HL-60/S4 treated with phorbol 12-myristate 13-acetate at 8.2 ng/mL for 4 days and 3 days (cell line): ENCODE measurements around the gene COMTD1.

Source experiments
- in situ Hi-C: fragments of 300-500 bp; cut with MboI; formaldehyde crosslinking; loops from 2 replicates; pipeline ENCODE4 v1.15.0; 2022; ENCODE audit warnings: low sequenced_read_pairs

Gene COMTD1

DNA sequence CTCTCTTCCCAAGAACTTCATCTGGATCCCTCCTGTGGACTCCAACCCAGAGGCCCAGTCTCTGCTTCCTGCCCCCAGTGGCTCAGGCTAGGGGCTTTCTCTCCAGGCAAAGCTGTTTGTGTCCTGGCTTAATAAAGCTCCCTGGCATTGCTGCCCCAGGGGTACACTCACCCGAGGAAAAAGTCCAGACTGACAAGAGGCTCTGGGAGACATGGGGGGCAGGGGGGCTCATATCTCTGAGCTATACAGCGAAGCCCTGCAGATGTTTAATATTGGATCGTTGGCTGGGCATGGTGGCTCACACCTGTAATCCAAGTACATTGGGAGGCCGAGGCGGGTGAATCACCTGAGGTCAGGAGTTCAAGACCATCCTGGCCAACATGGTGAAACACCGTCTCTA, 10.7 kb upstream of the COMTD1 start:
- in situ Hi-C loops: loop anchor here (25.0 kb wide), 1 partner anchor 984 kb away; no protein-coding TSS in a partner anchor

- in situ Hi-C loops: loop anchor here (25.0 kb wide), 1 partner anchor 983 kb away; no protein-coding TSS in a partner anchor
Observed at GRCh38 chr10:75245354-75246250, 9.8 kb upstream of the COMTD1 start.

DNA sequence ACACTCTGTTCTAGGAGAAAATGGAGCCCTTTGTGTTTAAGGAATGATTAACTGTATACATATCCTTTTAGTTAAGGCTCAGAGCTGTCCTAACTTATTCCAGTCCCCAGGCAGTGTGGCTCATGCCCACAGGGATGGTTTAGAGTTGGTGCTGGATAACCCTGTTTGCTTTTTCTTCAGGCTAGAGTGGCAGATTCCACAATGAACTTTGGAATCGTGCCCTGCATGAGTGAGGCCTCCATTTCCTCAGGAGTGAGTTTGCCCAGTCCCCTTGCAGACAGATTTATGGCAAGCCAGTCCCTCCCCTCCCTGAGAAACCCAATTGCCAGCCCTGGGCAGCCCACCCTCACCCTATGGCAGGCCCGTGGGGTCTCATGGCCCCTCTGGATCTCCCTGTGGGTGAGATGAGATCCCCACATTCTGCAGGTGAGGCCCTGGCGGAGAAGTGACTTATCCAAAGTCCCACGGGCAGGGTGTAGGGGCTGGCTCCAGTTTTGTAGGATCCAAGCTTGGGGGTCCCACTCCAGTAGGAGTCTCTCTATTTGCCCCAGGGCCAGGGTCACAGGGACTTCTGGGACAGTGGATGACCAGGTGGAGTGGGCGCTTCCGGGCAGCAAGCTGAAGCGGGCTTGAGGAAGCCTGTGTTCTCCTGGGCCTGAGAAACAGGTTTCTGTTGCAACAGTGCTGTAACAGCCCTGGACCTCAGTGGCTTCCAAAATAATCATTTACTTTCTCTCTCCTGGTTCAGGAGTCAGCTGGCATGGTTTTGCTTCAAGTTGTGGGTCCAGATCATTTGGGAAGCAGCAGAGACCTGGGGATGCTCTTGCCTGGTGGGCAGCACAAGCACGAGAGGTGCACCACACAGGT, 9.0 kb upstream of the COMTD1 start:
- in situ Hi-C loops: loop anchor here (25.0 kb wide), 1 partner anchor 982 kb away; no protein-coding TSS in a partner anchor

GRCh38 chr10:75243426-75243825, 7.7 kb upstream of the COMTD1 start:
- in situ Hi-C loops: loop anchor here (25.0 kb wide), 1 partner anchor 981 kb away; no protein-coding TSS in a partner anchor

DNA sequence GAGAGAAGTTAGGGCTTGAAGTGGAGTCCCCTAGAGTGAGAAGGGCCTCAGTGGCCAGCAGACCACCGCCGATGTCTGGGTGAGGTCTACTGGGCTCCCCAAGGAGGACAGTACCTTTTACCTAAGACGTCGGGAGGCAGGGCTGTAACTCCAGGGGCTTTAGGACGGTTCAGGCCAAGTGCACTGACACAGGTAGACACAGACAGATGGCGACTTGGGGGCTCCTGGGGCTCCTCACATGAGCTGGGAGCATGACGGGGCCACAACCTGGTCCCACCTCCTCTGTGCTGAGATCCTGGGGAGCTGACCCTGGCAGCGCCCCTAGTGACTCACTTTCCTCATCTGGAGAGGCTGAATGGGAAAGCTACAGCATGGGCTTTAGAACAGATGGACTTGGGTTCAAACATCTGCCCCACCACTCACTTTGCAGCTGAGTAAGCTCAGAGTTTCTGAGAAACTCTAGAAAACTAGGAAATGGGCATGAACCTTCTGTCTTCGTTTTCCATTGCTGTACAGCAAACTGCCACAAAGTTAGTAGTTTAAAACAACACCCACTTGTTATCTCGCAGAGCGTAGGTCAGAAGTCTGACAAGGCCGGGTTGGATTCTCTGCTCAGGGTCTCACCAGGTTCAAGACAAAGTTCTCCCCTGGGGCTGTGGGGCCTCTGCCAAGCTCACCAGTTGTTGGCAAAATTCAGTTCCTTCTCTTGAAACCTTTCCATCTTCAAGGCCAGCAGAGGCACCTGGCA, 4.7 kb upstream of the COMTD1 start:
- in situ Hi-C loops: loop anchor here (25.0 kb wide), 1 partner anchor 978 kb away; no protein-coding TSS in a partner anchor

- in situ Hi-C loops: loop anchor here (25.0 kb wide), 1 partner anchor 977 kb away; no protein-coding TSS in a partner anchor
Observed at GRCh38 chr10:75239096-75239790, 3.5 kb upstream of the COMTD1 start.

DNA sequence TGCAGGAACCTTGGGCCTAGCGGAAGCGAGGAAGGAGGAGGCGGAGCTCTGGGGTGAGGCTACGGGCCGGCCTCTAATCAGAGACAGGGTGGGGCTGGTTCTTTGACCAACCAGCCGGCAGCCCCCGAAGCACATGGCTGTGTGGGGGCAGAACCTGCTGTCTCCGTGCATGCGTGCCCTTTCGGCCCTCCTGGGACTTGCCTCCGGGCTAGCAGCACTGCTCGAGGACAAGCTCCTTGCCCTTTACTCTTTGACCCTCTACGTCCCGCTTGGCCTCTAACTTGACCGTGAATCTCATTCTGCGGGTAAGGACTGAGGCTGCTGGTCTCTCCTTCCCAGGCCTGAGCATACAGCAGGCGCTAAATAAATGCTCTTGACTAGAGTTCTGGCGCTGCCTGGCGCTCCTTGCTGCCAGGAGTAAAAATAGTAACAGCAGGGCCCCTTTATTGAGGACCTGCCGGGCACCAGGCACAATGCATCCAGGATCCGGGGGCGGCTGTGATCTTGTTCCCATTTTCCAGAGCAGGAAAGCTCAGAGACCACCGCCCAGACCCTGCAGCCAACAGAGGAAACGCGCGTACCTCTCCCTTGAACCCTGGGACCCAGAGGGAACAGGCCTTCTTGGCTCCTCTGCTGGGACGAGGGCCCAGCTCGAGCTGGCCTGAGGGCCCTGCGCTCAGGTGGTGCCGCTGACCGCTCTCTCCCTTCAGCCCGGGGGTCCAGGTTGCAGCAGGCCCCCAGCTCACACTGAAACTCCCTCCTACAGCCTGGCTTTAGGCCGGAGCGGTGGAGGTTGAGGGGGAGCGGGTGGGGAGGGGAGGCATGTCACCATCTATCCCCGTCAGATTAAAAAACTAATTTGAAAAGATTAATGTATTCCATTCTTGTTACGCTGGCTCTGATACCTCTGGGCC, 2.7 kb upstream of the COMTD1 start:
- in situ Hi-C loops: loop anchor here (25.0 kb wide), 1 partner anchor 976 kb away; no protein-coding TSS in a partner anchor

GRCh38 chr10:75236178-75236825, 545 bp upstream of the COMTD1 start:
- in situ Hi-C loops: loop anchor here (25.0 kb wide), 1 partner anchor 974 kb away; no protein-coding TSS in a partner anchor

GRCh38 chr10:75234683-75235374, 928 bp downstream of the COMTD1 start:
- in situ Hi-C loops: loop anchor here (25.0 kb wide), 1 partner anchor 973 kb away; no protein-coding TSS in a partner anchor

- in situ Hi-C loops: loop anchor here (25.0 kb wide), 1 partner anchor 972 kb away; no protein-coding TSS in a partner anchor
Observed at GRCh38 chr10:75234017-75234682, 1.6 kb downstream of the COMTD1 start.

DNA sequence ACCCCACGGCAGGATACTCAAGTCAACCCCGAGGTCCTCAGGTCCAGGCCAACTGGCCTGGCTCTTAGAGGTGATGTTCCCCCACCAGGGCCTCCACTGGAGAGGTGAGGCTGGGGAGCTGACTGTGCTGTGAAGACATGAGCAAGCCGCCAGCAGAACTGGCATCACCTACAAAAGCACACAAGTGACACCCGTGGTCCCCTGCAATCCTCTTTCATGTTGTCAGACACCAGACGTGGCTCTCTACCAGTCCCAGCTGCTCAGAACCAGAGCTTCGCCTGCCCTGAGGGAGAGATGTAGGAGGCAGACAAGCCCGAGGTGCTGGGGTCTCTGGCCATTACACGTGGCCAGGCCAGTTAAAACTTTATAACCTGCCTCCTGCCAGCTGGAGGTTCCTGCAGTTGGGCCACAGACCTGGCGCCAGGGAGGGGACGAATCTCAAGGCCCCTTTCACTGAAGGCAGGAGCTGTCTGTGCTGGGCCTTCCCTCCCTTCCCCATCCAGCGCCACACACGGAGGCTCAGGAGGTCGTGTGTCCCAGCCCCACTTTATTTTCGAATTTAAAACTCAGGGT, 2.2 kb downstream of the COMTD1 start:
- in situ Hi-C loops: loop anchor here (25.0 kb wide), 1 partner anchor 971 kb away; no protein-coding TSS in a partner anchor

DNA sequence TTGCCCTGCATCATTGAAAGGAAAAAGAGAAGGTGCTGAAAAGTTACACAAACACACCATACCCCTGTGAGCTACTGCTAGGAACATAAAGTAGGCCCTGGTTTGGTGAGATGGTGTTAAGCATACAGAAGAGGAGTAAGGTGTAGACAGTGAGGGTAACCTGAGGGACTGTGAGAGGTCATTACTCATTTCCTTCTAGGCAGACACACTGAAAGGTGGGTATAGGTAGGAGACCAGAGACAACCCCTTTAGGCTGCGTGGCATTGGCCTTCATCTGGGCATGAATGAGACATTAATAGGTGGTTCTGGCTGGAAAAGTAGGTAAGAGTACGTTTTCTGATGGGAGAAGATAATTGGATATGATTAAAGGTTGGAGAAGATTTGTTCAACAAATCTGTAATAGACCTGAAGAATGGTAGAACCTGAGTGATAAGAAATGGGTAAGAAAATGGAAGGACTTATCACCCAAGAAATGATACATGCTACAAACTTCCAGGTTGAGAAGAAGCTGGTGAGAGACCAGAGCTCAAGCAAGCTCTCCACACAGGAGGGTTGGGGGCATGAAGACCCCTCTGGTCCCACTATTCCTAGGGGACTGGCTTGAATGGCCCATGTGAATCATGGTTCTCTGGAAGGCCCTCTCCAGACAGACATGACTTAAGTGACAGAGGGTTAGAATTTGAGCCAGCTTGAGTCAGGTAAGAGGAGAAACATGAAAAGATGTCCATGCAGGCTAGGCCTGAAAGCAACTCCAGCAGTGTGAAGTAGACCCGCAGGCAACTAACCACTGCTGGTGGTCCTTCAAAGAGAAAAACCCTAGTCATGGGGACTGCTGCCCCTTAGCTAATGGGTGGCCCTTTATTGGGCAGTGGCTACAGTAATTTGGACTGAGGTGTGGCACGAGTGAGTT, 3.8 kb downstream of the COMTD1 start:
- in situ Hi-C loops: loop anchor here (25.0 kb wide), 1 partner anchor 970 kb away; no protein-coding TSS in a partner anchor

DNA sequence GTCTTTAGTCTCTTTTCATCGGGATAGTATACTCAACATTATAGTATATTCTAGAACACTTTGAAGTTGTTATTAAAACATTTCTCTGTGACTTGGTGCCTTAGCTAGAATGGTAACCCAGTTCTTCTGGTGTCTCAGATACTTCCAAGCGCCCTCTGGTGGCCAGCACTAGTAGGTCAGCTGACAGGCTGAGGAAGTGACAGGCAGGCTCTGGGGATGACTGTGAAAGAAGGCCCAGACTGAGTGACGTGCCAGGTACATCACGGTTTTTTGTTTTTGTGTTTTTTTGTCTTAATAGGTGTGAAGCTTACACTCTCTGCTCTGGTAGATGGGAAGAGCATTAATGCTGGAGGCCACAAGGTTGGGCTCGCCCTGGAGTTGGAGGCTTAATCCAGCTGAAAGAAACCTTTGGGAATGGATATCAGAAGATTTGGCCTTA, 5.1 kb downstream of the COMTD1 start:
- in situ Hi-C loops: loop anchor here (25.0 kb wide), 1 partner anchor 968 kb away; no protein-coding TSS in a partner anchor

DNA sequence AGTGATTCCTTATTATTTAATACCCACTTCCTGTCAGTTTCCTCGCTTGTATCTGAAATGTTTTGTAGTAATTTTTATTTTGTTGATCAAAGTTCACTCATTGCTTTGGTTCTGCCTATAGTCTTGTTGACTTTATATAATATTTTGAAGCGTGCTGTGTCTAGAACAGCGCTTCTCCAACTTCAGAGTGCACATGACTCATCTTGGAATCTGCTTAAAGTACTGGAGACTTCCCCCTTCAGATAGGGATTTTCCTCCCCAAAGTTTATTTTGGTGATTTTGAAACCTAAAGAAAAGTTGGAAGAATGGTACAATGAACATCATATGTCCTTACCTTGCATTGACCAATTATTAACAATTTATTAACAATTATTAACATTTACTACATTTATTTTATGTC, 5.8 kb downstream of the COMTD1 start:
- in situ Hi-C loops: loop anchor here (25.0 kb wide), 1 partner anchor 968 kb away; no protein-coding TSS in a partner anchor

DNA sequence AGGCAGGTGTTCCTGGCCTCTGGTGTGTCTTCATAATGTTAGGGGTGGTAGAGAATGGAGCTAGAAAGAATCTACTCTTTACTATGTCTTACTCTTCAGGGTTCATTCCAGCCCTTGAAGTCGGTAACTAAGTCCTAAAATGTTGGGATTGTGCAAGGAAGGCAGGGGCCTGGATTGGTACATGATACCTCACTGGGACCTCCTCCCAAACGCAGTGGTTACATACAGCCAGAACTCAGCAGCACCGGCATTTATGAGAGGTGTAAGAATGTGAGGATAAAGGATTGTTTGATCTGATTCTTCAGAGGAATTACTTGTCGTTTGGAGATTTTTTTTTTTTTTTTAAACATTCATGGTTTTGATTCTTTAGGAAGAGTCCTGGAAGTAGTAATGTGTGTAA, 6.9 kb downstream of the COMTD1 start:
- in situ Hi-C loops: loop anchor here (25.0 kb wide), 1 partner anchor 967 kb away; no protein-coding TSS in a partner anchor
